GM23338 (cell line): ENCODE results near the gene E4F1. TPM values are rescaled to one million over a fixed set of nuclear protein-coding genes. Genes with fewer than 3 reads are reported as not detected.
"Not testable (repeated sequence)": the region's sequence is repeated elsewhere in the genome, so short reads cannot be mapped to it uniquely, and the experiment has no call there.

Source experiments
- ATAC-seq: fragments of 200-7000 bp; cut with Tn5 transposase; 3 replicates; pipeline ENCODE4 v1.9.1; 2020
- DNase-seq: peaks from one replicate; pipeline ENCODE4 v3.0.0-alpha.2; 2015; ENCODE audit warnings: low spot score
- H2AFZ ChIP-seq: fragments of 200-600 bp; sonication (generic); 2 replicates; pipeline ENCODE4 v1.8.0; 2016; ENCODE audit warnings: antibody characterized with exemption, mild to moderate bottlenecking, moderate library complexity
- H3F3A ChIP-seq: fragments of 200-600 bp; sonication (generic); replicated peaks from 2 replicates; pipeline ENCODE4 v1.8.0; 2017; ENCODE audit warnings: antibody characterized with exemption, mixed run types, low read depth
- H3K27ac ChIP-seq: fragments of 200-600 bp; sonication (generic); 2 replicates; pipeline ENCODE4 v1.6.1; 2016; ENCODE audit warnings: low read depth
- H3K27me3 ChIP-seq: fragments of 200-600 bp; sonication (generic); 2 replicates; pipeline ENCODE4 v1.8.0; 2016; ENCODE audit warnings: mild to moderate bottlenecking, mixed run types, moderate library complexity; ENCODE audit not compliant: insufficient read depth
- H3K36me3 ChIP-seq: fragments of 200-600 bp; sonication (generic); 2 replicates; pipeline ENCODE4 v1.8.0; 2016; ENCODE audit warnings: mild to moderate bottlenecking; ENCODE audit not compliant: insufficient read depth
- H3K4me1 ChIP-seq: fragments of 200-600 bp; sonication (generic); 2 replicates; pipeline ENCODE4 v1.8.0; 2016; ENCODE audit warnings: mild to moderate bottlenecking, moderate library complexity; ENCODE audit not compliant: insufficient read depth
- H3K4me2 ChIP-seq: fragments of 200-600 bp; sonication (generic); 2 replicates; pipeline ENCODE4 v1.7.1; 2017; ENCODE audit warnings: mixed run types
- H3K4me3 ChIP-seq: fragments of 200-600 bp; sonication (generic); 2 replicates; pipeline ENCODE4 v1.6.1; 2016; ENCODE audit warnings: mixed run types
- H3K79me2 ChIP-seq: fragments of 200-600 bp; sonication (generic); replicated peaks from 2 replicates; pipeline ENCODE4 v1.8.0; 2017; ENCODE audit warnings: mild to moderate bottlenecking; ENCODE audit not compliant: insufficient read depth
- H3K9me2 ChIP-seq: fragments of 200-600 bp; sonication (generic); 2 replicates; pipeline ENCODE4 v1.8.0; 2017; ENCODE audit not compliant: insufficient read depth
- H4K20me1 ChIP-seq: fragments of 200-600 bp; sonication (generic); replicated peaks from 2 replicates; pipeline ENCODE4 v1.8.0; 2017; ENCODE audit warnings: mild to moderate bottlenecking; ENCODE audit not compliant: insufficient read depth
- H3K27ac Mint-ChIP-seq: 2 replicates; pipeline ENCODE4 v1.8.0; 2020; ENCODE audit warnings: inconsistent platforms, mild to moderate bottlenecking, moderate library complexity, mixed read lengths
- H3K27me3 Mint-ChIP-seq: 3 replicates; pipeline ENCODE4 v1.8.0; 2022; ENCODE audit warnings: low read depth, mild to moderate bottlenecking, moderate library complexity, mixed read lengths, inconsistent platforms; ENCODE audit not compliant: insufficient read depth, poor library complexity
- H3K36me3 Mint-ChIP-seq: 3 replicates; pipeline ENCODE4 v1.8.0; 2021; ENCODE audit warnings: low read depth, mild to moderate bottlenecking, inconsistent platforms, moderate library complexity, mixed read lengths
- H3K4me1 Mint-ChIP-seq: 3 replicates; pipeline ENCODE4 v1.8.0; 2020; ENCODE audit warnings: mild to moderate bottlenecking, inconsistent platforms, mixed read lengths
- H3K4me3 Mint-ChIP-seq: 3 replicates; pipeline ENCODE4 v1.8.0; 2021; ENCODE audit warnings: moderate library complexity, mild to moderate bottlenecking, inconsistent platforms, mixed read lengths
- H3K9me3 Mint-ChIP-seq: 3 replicates; pipeline ENCODE4 v1.8.0; 2020; ENCODE audit warnings: moderate library complexity, mild to moderate bottlenecking, inconsistent platforms, mixed read lengths
- CREB1 ChIP-seq: fragments of 250-450 bp; sonication (Bioruptor Pico); IDR thresholded peaks from 2 replicates; pipeline ENCODE4 v1.5.0; 2020; ENCODE audit warnings: low read depth, mild to moderate bottlenecking, moderate library complexity
- EZH2 ChIP-seq: fragments of 200-600 bp; sonication (generic); IDR thresholded peaks from one replicate; pipeline ENCODE4 v1.8.0; 2017; ENCODE audit warnings: antibody characterized with exemption, mild to moderate bottlenecking, low read depth; ENCODE audit not compliant: unreplicated experiment
- NANOG ChIP-seq: IDR thresholded peaks from 2 replicates; pipeline ENCODE4 v1.6.1; 2016; ENCODE audit warnings: antibody characterized with exemption, borderline replicate concordance
- POLR2AphosphoS5 ChIP-seq: IDR thresholded peaks from 2 replicates; pipeline ENCODE4 v1.6.1; 2016; ENCODE audit warnings: antibody characterized with exemption, low read depth
- REST ChIP-seq: IDR thresholded peaks from one replicate; pipeline ENCODE4 v1.6.1; 2018; ENCODE audit warnings: antibody characterized with exemption; ENCODE audit not compliant: unreplicated experiment
- STAT1 ChIP-seq: IDR thresholded peaks from one replicate; pipeline ENCODE4 v1.6.1; 2016; ENCODE audit warnings: antibody characterized with exemption; ENCODE audit not compliant: unreplicated experiment
- ZNF331 ChIP-seq: fragments of 250-450 bp; sonication (Bioruptor Pico); IDR thresholded peaks from 2 replicates; pipeline ENCODE4 v1.5.0; 2020; ENCODE audit warnings: low read depth, mild to moderate bottlenecking, moderate library complexity
- ZNF462 ChIP-seq: fragments of 250-450 bp; sonication (Bioruptor Pico); IDR thresholded peaks from 2 replicates; pipeline ENCODE4 v1.5.0; 2020; ENCODE audit warnings: mild to moderate bottlenecking, moderate library complexity
- polyA plus RNA-seq: library from polyadenylated mRNA; unstranded; fragments of >200 nt; fragmentation: Nextera tagmentation; extraction: Ambion mirVana; gene quantifications from 2 replicates; pipeline ENCODE4 v1.2.1, GENCODE V29; 2016
- total RNA-seq: library from RNA; depleted of rRNA; stranded (reverse); fragments of >200 nt; shearing (Covaris generic); gene quantifications from 2 replicates; pipeline ENCODE4 v1.2.3, GENCODE V29; 2014
- TF ChIP-seq, protein P1 (sequence below), 2 experiments: fragments of 200-600 bp in 1 of 2; sonication (generic) in 1 of 2; conservative IDR thresholded peaks; 2 replicates each; pipeline versions ENCODE4 v1.5.1 to v1.6.1; 2016 to 2017; ENCODE audit warnings: antibody characterized with exemption in 2 of 2, low read depth in 2 of 2, mild to moderate bottlenecking in 2 of 2, moderate library complexity in 1 of 2
- TF ChIP-seq, protein P2 (sequence below): IDR thresholded peaks from 2 replicates; pipeline ENCODE4 v1.6.1; 2016; ENCODE audit warnings: antibody characterized with exemption

E4F1 gene
- total and polyA plus RNA-seq, 2 experiments from 2014 or later: 22.6 to 45.5 TPM

DNA sequence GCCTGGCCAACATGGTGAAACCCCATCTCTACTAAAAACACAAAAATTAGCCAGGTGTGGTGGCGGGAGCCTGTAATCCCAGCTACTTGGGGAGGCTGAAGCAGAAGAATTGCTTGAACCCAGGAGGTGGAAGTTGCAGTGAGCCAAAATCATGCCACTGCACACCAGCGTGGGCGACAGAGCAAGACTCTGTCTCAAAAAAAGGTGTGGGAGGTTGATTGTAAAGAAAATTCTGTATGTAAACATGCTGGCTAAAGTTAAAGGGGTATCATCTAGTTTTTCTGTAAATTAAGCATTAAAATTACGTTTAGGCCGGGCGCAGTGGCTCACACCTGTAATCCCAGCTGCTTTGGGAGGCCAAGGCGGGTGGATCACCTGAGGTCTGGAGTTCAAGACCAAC, 35.1 kb downstream of the E4F1 start:
- Histone ChIP-seq H3K36me3 (peaks cover 91% of the 10 kb centered on the region), H3F3A (peaks cover 69% of the 10 kb centered on the region), H3K27ac (0 out of 2 replicates have a peak overlapping the region, but pooled peaks have one; percentile 74), H3K79me2 (peaks cover 68% of the 10 kb centered on the region), H4K20me1 (peaks cover 67% of the 10 kb centered on the region)
- not testable (repeated sequence) for H3K27me3 Mint-ChIP-seq, H3K9me2 ChIP-seq, H3K4me1 ChIP-seq, DNase-seq, ATAC-seq, H3K4me3 ChIP-seq, H3K4me1 Mint-ChIP-seq, H3K27ac Mint-ChIP-seq, H2AFZ ChIP-seq, H3K4me2 ChIP-seq, H3K27me3 ChIP-seq, H3K4me3 Mint-ChIP-seq, H3K9me3 Mint-ChIP-seq
- peaks cover 100% of the 10 kb centered on the region for H3K36me3 Mint-ChIP-seq

DNA sequence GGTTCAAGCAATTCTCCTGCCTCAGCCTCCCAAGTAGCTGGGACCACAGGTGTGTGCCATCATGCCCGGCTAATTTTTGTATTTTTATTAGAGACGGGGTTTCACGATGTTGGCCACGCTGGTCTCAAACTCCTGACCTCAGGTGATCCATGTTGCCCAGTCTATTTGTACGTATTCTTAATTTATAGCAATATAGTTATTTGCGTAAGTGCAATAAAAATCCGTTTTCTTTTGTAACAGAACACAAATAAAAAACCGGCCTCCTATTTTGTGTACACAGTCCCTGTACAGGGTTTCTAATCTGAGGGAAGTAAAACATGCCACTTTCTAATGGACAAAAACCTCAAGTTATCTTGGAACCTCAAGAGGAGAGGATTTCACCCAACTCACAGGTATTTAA, 36.9 kb downstream of the E4F1 start:
- peaks cover 84% of the 10 kb centered on the region for H3K36me3 ChIP-seq
- H4K20me1 ChIP-seq: peaks cover 70% of the 10 kb centered on the region
- no peak overlapping the region for H3K4me3 ChIP-seq
- Mint-ChIP-seq H3K4me1 (peaks cover 8% of the 10 kb centered on the region; the same call in 2 of the 3 replicates), H3K27ac (no peak overlapping the region), H3K9me3 (no peaks in the 10 kb centered on the region), H3K36me3 (peaks cover 100% of the 10 kb centered on the region), H3K4me3 (no peak overlapping the region), H3K27me3 (peaks cover 3% of the 10 kb centered on the region)
- H3K79me2 ChIP-seq: peaks cover 85% of the 10 kb centered on the region
- H3K4me2 ChIP-seq: no peak overlapping the region
- DNase-seq (no peak), ATAC-seq (no peak)
- no peaks in the 10 kb centered on the region for H3K9me2 ChIP-seq
- no peak overlapping the region for H2AFZ ChIP-seq
- H3K27me3 ChIP-seq: no peaks in the 10 kb centered on the region
- H3K27ac ChIP-seq: no peak overlapping the region
- H3F3A ChIP-seq: peaks cover 60% of the 10 kb centered on the region
- H3K4me1 ChIP-seq: peaks cover under 1% of the 10 kb centered on the region; the same call in 1 of the 2 replicates
- TF ChIP-seq ZNF462 (CRISPR knock-in tag) (no peak), EZH2 (no peak), STAT1 (no peak), POLR2AphosphoS5 (no peak), CREB1 (CRISPR knock-in tag) (no peak), REST (no peak), NANOG (no peak), ZNF331 (CRISPR knock-in tag) (no peak)
- TF ChIP-seq, protein P1, sequence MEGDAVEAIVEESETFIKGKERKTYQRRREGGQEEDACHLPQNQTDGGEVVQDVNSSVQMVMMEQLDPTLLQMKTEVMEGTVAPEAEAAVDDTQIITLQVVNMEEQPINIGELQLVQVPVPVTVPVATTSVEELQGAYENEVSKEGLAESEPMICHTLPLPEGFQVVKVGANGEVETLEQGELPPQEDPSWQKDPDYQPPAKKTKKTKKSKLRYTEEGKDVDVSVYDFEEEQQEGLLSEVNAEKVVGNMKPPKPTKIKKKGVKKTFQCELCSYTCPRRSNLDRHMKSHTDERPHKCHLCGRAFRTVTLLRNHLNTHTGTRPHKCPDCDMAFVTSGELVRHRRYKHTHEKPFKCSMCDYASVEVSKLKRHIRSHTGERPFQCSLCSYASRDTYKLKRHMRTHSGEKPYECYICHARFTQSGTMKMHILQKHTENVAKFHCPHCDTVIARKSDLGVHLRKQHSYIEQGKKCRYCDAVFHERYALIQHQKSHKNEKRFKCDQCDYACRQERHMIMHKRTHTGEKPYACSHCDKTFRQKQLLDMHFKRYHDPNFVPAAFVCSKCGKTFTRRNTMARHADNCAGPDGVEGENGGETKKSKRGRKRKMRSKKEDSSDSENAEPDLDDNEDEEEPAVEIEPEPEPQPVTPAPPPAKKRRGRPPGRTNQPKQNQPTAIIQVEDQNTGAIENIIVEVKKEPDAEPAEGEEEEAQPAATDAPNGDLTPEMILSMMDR (conservative IDR thresholded peaks at IDR 0.05; ENCODE audit: low read depth in 2 of 2): no peak
- TF ChIP-seq, protein P2, sequence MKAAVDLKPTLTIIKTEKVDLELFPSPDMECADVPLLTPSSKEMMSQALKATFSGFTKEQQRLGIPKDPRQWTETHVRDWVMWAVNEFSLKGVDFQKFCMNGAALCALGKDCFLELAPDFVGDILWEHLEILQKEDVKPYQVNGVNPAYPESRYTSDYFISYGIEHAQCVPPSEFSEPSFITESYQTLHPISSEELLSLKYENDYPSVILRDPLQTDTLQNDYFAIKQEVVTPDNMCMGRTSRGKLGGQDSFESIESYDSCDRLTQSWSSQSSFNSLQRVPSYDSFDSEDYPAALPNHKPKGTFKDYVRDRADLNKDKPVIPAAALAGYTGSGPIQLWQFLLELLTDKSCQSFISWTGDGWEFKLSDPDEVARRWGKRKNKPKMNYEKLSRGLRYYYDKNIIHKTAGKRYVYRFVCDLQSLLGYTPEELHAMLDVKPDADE: no peak
